Measurements from ENCODE around the gene TBX1.
"Not testable (repeated sequence)": the region's sequence is repeated elsewhere in the genome, so short reads cannot be mapped to it uniquely, and the experiment has no call there.

The TBX1 gene

GRCh38 chr22:19786959-19787848 is 26.6 kb downstream of the TBX1 start:
- DNase-seq: no peak

- no peak for DNase-seq
Observed at GRCh38 chr22:19787849-19788141, 27.2 kb downstream of the TBX1 start.

GRCh38 chr22:19788661-19789225 is 28.2 kb downstream of the TBX1 start:
- no peak for DNase-seq

GRCh38 chr22:19789406-19789805 is 28.8 kb downstream of the TBX1 start:
- DNase-seq: no peak

GRCh38 chr22:19789828-19790227 is 29.2 kb downstream of the TBX1 start:
- no peak for DNase-seq

GRCh38 chr22:19791243-19791642 is 30.7 kb downstream of the TBX1 start:
- no peak for DNase-seq

- no peak for DNase-seq
Observed at GRCh38 chr22:19791894-19792293, 31.3 kb downstream of the TBX1 start.

GRCh38 chr22:19792383-19792896 is 31.9 kb downstream of the TBX1 start:
- not testable (repeated sequence) for DNase-seq

GRCh38 chr22:19793161-19793560 is 32.6 kb downstream of the TBX1 start:
- DNase-seq: no peak

- DNase-seq: no peak
Observed at GRCh38 chr22:19793661-19794310, 33.2 kb downstream of the TBX1 start.

- no peak for DNase-seq
Observed at GRCh38 chr22:19795617-19796008, 35.0 kb downstream of the TBX1 start.

GRCh38 chr22:19796160-19796559 is 35.6 kb downstream of the TBX1 start:
- no peak for DNase-seq

- no peak for DNase-seq
Observed at GRCh38 chr22:19797086-19798002, 36.8 kb downstream of the TBX1 start.

- DNase-seq: no peak
Observed at GRCh38 chr22:19798003-19798665, 37.6 kb downstream of the TBX1 start.

GRCh38 chr22:19798891-19799293 is 38.3 kb downstream of the TBX1 start:
- no peak for DNase-seq

- no peak for DNase-seq
Observed at GRCh38 chr22:19799322-19800190, 39.0 kb downstream of the TBX1 start.

GRCh38 chr22:19800306-19800705 is 39.7 kb downstream of the TBX1 start:
- DNase-seq: no peak

- DNase-seq: no peak
Observed at GRCh38 chr22:19800761-19801244, 40.2 kb downstream of the TBX1 start.

GRCh38 chr22:19801340-19802000 is 40.9 kb downstream of the TBX1 start:
- no peak for DNase-seq

All from RPMI8226 (cell line).